Upper lobe of left lung (tissue), 6 donors: Measurements from ENCODE around the gene TRIP12. TPM values are rescaled to one million over a fixed set of nuclear protein-coding genes. Genes with fewer than 3 reads are reported as not detected.

Experiments used
- ATAC-seq, 2 donors: fragments of 200-7000 bp; cut with Tn5 transposase; one replicate each; pipeline ENCODE4 v1.9.1; 2022; ENCODE audit warnings: mild to moderate bottlenecking in 2 of 2, moderate library complexity in 2 of 2; ENCODE audit not compliant: low FRiP score in 2 of 2
- DNase-seq, 2 donors: peaks; one replicate each; pipeline ENCODE4 v3.0.0-alpha.2; 2019 to 2020
- H3K27ac ChIP-seq, 4 donors: fragments of 200-600 bp; sonication (generic); one replicate each; pipeline ENCODE4 v1.5.1; 2016 to 2019
- H3K27me3 ChIP-seq, 4 donors: fragments of 200-600 bp; sonication (generic); one replicate each; pipeline ENCODE4 v1.5.1; 2017 to 2019
- H3K36me3 ChIP-seq, 4 donors: fragments of 200-600 bp; sonication (generic); one replicate each; pipeline ENCODE4 v1.5.1; 2016 to 2019
- H3K4me1 ChIP-seq, 4 donors: fragments of 200-600 bp; sonication (generic); one replicate each; pipeline ENCODE4 v1.5.1; 2018 to 2019
- H3K4me3 ChIP-seq, 4 donors: fragments of 200-600 bp; sonication (generic); one replicate each; pipeline ENCODE4 v1.5.1; 2017 to 2019; ENCODE audit warnings: mild to moderate bottlenecking in 2 of 4, moderate library complexity in 1 of 4
- H3K9me3 ChIP-seq, 4 donors: fragments of 200-600 bp; sonication (generic); one replicate each; pipeline ENCODE4 v1.5.1; 2018 to 2019
- CTCF ChIP-seq, 6 experiments: fragments of 450-650 bp in 4 of 6; fragments of 200-600 bp in 2 of 6; sonication (generic) in 2 of 6; IDR thresholded peaks; one replicate each; pipeline ENCODE4 v1.5.1; 2016 to 2019; ENCODE audit warnings: antibody characterized with exemption in 6 of 6
- EP300 ChIP-seq, 4 donors: sonication (generic); formaldehyde crosslinking; IDR thresholded peaks; one replicate each; pipeline ENCODE4 v1.5.1; 2017; ENCODE audit warnings: antibody characterized with exemption in 4 of 4, control low read depth in 2 of 4
- POLR2A ChIP-seq, 4 donors: fragments of 450-650 bp; IDR thresholded peaks; one replicate each; pipeline ENCODE4 v1.5.1; 2016 to 2017; ENCODE audit warnings: antibody characterized with exemption in 4 of 4, mild to moderate bottlenecking in 2 of 4
- POLR2AphosphoS5 ChIP-seq, 2 donors: sonication (generic); formaldehyde crosslinking; IDR thresholded peaks; one replicate each; pipeline ENCODE4 v1.5.1; 2017; ENCODE audit warnings: antibody characterized with exemption in 2 of 2
- WGBS, 2 donors: methylation state at CpG; one replicate each; pipeline ENCODE4 v1.1.5; 2017 to 2018; 5-methylcytosine and 5-hydroxymethylcytosine counted together
- total RNA-seq, 6 donors: library from RNA; depleted of rRNA in 4 of 6; stranded (reverse); fragments of >200 nt in 4 of 6; gene quantifications; one replicate each; pipeline versions ENCODE4 v1.1.0 to v1.2.1, GENCODE V29; 2016 to 2021
- donor health status: DM: no; HTN: no; CAD: no; lungs with moderate emphysema.
- donor health status: DM: no; HTN: yes; CAD: no; lungs with severe emphysema.

Gene TRIP12
- total RNA-seq, 6 donors from 2014 or later, result 164 to 202 (median 180) TPM

- ATAC-seq, result no peak
- WGBS, 2 donors, result 74 to 79% methylated on average over 3 of the region's 3 CpGs
- Histone ChIP-seq H3K4me3 (no peak overlapping the region), H3K36me3 (peaks cover 0 to 21% (median 6%) of the 10 kb centered on the region in 4 donors), H3K27me3 (no peaks in the 10 kb centered on the region), H3K4me1 (peaks cover 11 to 33% (median 19%) of the 10 kb centered on the region in 4 donors), H3K9me3 (no peaks in the 10 kb centered on the region), H3K27ac (no peak overlapping the region)
- TF ChIP-seq POLR2AphosphoS5 (IDR thresholded peaks at IDR 0.05), result no peak
- no peak for TF ChIP-seq EP300 (IDR thresholded peaks at IDR 0.05)
- no peak for TF ChIP-seq CTCF (IDR thresholded peaks at IDR 0.05)
- TF ChIP-seq POLR2A (IDR thresholded peaks at IDR 0.05), result no peak
- no peak for DNase-seq
Measured at GRCh38 chr2:229900012-229900411, 21.8 kb downstream of the TRIP12 start.

GRCh38 chr2:229899604-229900003 is 22.2 kb downstream of the TRIP12 start:
- Histone ChIP-seq H3K9me3 (no peaks in the 10 kb centered on the region), H3K27me3 (no peaks in the 10 kb centered on the region), H3K4me1 (peaks cover 11 to 35% (median 19%) of the 10 kb centered on the region in 4 donors), H3K4me3 (no peak overlapping the region), H3K36me3 (peaks cover 0 to 16% (median 6%) of the 10 kb centered on the region in 4 donors), H3K27ac (no peak overlapping the region)
- DNase-seq, result no peak
- no peak for ATAC-seq
- WGBS, 2 donors, result 91 to 94% methylated on average over 3 of the region's 3 CpGs
- TF ChIP-seq EP300 (IDR thresholded peaks at IDR 0.05) (no peak), POLR2A (IDR thresholded peaks at IDR 0.05) (no peak), CTCF (IDR thresholded peaks at IDR 0.05) (no peak), POLR2AphosphoS5 (IDR thresholded peaks at IDR 0.05) (no peak)

GRCh38 chr2:229896857-229897256 is 25.0 kb downstream of the TRIP12 start:
- 37 to 53% methylated on average over 1 of the region's 1 CpG for WGBS, 2 donors
- H3K9me3 ChIP-seq, result no peaks in the 10 kb centered on the region
- H3K4me1 ChIP-seq, result peaks cover 11 to 35% (median 16%) of the 10 kb centered on the region in 4 donors
- no peak overlapping the region for H3K4me3 ChIP-seq
- peaks cover 0 to 7% (median 2%) of the 10 kb centered on the region in 4 donors for H3K36me3 ChIP-seq
- H3K27me3 ChIP-seq, result no peaks in the 10 kb centered on the region
- no peak for ATAC-seq
- no peak overlapping the region for H3K27ac ChIP-seq
- no peak for DNase-seq
- TF ChIP-seq CTCF (IDR thresholded peaks at IDR 0.05) (no peak), POLR2A (IDR thresholded peaks at IDR 0.05) (no peak), EP300 (IDR thresholded peaks at IDR 0.05) (no peak), POLR2AphosphoS5 (IDR thresholded peaks at IDR 0.05) (no peak)

- WGBS, 2 donors, result 85 to 92% methylated on average over 2 of the region's 2 CpGs
- DNase-seq, result no peak
- Histone ChIP-seq H3K4me1 (peaks cover 0 to 23% (median 9%) of the 10 kb centered on the region in 4 donors), H3K36me3 (peaks cover 0 to 9% (median 0%) of the 10 kb centered on the region in 4 donors), H3K9me3 (no peaks in the 10 kb centered on the region), H3K4me3 (no peak overlapping the region), H3K27me3 (no peaks in the 10 kb centered on the region), H3K27ac (no peak overlapping the region)
- no peak for ATAC-seq
- no peak for TF ChIP-seq POLR2AphosphoS5 (IDR thresholded peaks at IDR 0.05)
- TF ChIP-seq POLR2A (IDR thresholded peaks at IDR 0.05), result no peak
- TF ChIP-seq EP300 (IDR thresholded peaks at IDR 0.05), result no peak
- TF ChIP-seq CTCF (IDR thresholded peaks at IDR 0.05), result no peak
Measured at GRCh38 chr2:229889023-229889422, 32.8 kb downstream of the TRIP12 start.

GRCh38 chr2:229888031-229888430 is 33.8 kb downstream of the TRIP12 start:
- no peak overlapping the region for H3K4me3 ChIP-seq
- 96 to 98% methylated on average over 1 of the region's 1 CpG for WGBS, 2 donors
- ATAC-seq (no peak), DNase-seq (no peak)
- H3K4me1 ChIP-seq, result peaks cover 0 to 23% (median 9%) of the 10 kb centered on the region in 4 donors
- H3K27ac ChIP-seq, result no peak overlapping the region
- H3K36me3 ChIP-seq, result peaks cover 0 to 9% (median 0%) of the 10 kb centered on the region in 4 donors
- TF ChIP-seq EP300 (IDR thresholded peaks at IDR 0.05), result no peak
- no peak for TF ChIP-seq POLR2A (IDR thresholded peaks at IDR 0.05)
- no peak for TF ChIP-seq POLR2AphosphoS5 (IDR thresholded peaks at IDR 0.05)
- TF ChIP-seq CTCF (IDR thresholded peaks at IDR 0.05), result no peak
- H3K27me3 ChIP-seq, result no peaks in the 10 kb centered on the region
- no peaks in the 10 kb centered on the region for H3K9me3 ChIP-seq
